ENCODE results near the gene PLOD1.
"Not testable (repeated sequence)": the region's sequence is repeated elsewhere in the genome, so short reads cannot be mapped to it uniquely, and the experiment has no call there.

PLOD1 gene

GRCh38 chr1:11934302-11935056 lies at the start of gene PLOD1:
TSS of gene PLOD1 (plus strand) at chr1:11934717. CDS start at chr1:11934780, 63 bp downstream.
- Histone ChIP-seq H3K9me3 (ENCODE audit: control insufficient read depth, insufficient read depth, low read depth, low read length) (no peaks in the 10 kb centered on the region), H3K4me1 (ENCODE audit: control insufficient read depth, insufficient read depth, low read length) (peaks cover 29% of the 10 kb centered on the region; the same call in 1 of the 2 replicates), H3K9ac (ENCODE audit: low read length) (peak within 1 kb of the TSS; percentile 86), H3K27me3 (ENCODE audit: control insufficient read depth, insufficient read depth, low read length) (no peaks in the 10 kb centered on the region), H3K27ac (ENCODE audit: low read depth, low read length) (peak within 1 kb of the TSS; percentile 75), H3K36me3 (ENCODE audit: control insufficient read depth, insufficient read depth, low read length) (no peaks in the 10 kb centered on the region; the same call in 1 of the 2 replicates), H3K4me3 (ENCODE audit: low read depth, low read length) (peak within 1 kb of the TSS; percentile 69)

GRCh38 chr1:11885916-11886315 lies 48.6 kb upstream of the PLOD1 start:
- Histone ChIP-seq H3K4me3 (ENCODE audit: low read depth, low read length) (no peak overlapping the region), H3K9ac (ENCODE audit: low read length) (no peak overlapping the region), H3K27ac (ENCODE audit: low read depth, low read length) (no peak overlapping the region), H3K36me3 (ENCODE audit: control insufficient read depth, insufficient read depth, low read length) (no peaks in the 10 kb centered on the region), H3K9me3 (ENCODE audit: control insufficient read depth, insufficient read depth, low read depth, low read length) (no peaks in the 10 kb centered on the region; the same call in 1 of the 2 replicates), H3K4me1 (ENCODE audit: control insufficient read depth, insufficient read depth, low read length) (peaks cover 9% of the 10 kb centered on the region), H3K27me3 (ENCODE audit: control insufficient read depth, insufficient read depth, low read length) (no peaks in the 10 kb centered on the region)

- no peaks in the 10 kb centered on the region for H3K27me3 ChIP-seq (ENCODE audit: control insufficient read depth, insufficient read depth, low read length)
- no peaks in the 10 kb centered on the region; the same call in 1 of the 2 replicates for H3K9me3 ChIP-seq (ENCODE audit: control insufficient read depth, insufficient read depth, low read depth, low read length)
- no peak overlapping the region for H3K9ac ChIP-seq (ENCODE audit: low read length)
- peaks cover 9% of the 10 kb centered on the region for H3K4me1 ChIP-seq (ENCODE audit: control insufficient read depth, insufficient read depth, low read length)
- no peaks in the 10 kb centered on the region for H3K36me3 ChIP-seq (ENCODE audit: control insufficient read depth, insufficient read depth, low read length)
- H3K27ac ChIP-seq (ENCODE audit: low read depth, low read length): no peak overlapping the region
- H3K4me3 ChIP-seq (ENCODE audit: low read depth, low read length): no peak overlapping the region
Measured at GRCh38 chr1:11886986-11887665, 47.4 kb upstream of the PLOD1 start.

- Histone ChIP-seq H3K9ac (ENCODE audit: low read length) (no peak overlapping the region), H3K4me3 (ENCODE audit: low read depth, low read length) (no peak overlapping the region), H3K4me1 (ENCODE audit: control insufficient read depth, insufficient read depth, low read length) (peaks cover 8% of the 10 kb centered on the region), H3K9me3 (ENCODE audit: control insufficient read depth, insufficient read depth, low read depth, low read length) (no peaks in the 10 kb centered on the region), H3K27ac (ENCODE audit: low read depth, low read length) (no peak overlapping the region), H3K27me3 (ENCODE audit: control insufficient read depth, insufficient read depth, low read length) (no peaks in the 10 kb centered on the region; the same call in 1 of the 2 replicates), H3K36me3 (ENCODE audit: control insufficient read depth, insufficient read depth, low read length) (no peaks in the 10 kb centered on the region)
Measured at GRCh38 chr1:11887666-11888007, 46.9 kb upstream of the PLOD1 start.

GRCh38 chr1:11888206-11888876 lies 46.2 kb upstream of the PLOD1 start:
- no peaks in the 10 kb centered on the region; the same call in 1 of the 2 replicates for H3K27me3 ChIP-seq (ENCODE audit: control insufficient read depth, insufficient read depth, low read length)
- H3K4me1 ChIP-seq (ENCODE audit: control insufficient read depth, insufficient read depth, low read length): peaks cover 1% of the 10 kb centered on the region
- H3K9me3 ChIP-seq (ENCODE audit: control insufficient read depth, insufficient read depth, low read depth, low read length): no peaks in the 10 kb centered on the region
- no peak overlapping the region for H3K9ac ChIP-seq (ENCODE audit: low read length)
- H3K36me3 ChIP-seq (ENCODE audit: control insufficient read depth, insufficient read depth, low read length): no peaks in the 10 kb centered on the region
- H3K4me3 ChIP-seq (ENCODE audit: low read depth, low read length): no peak overlapping the region
- H3K27ac ChIP-seq (ENCODE audit: low read depth, low read length): no peak overlapping the region

GRCh38 chr1:11888877-11889208 lies 45.7 kb upstream of the PLOD1 start:
- H3K36me3 ChIP-seq (ENCODE audit: control insufficient read depth, insufficient read depth, low read length): no peaks in the 10 kb centered on the region
- H3K27me3 ChIP-seq (ENCODE audit: control insufficient read depth, insufficient read depth, low read length): no peaks in the 10 kb centered on the region; the same call in 1 of the 2 replicates
- no peak overlapping the region for H3K27ac ChIP-seq (ENCODE audit: low read depth, low read length)
- no peaks in the 10 kb centered on the region for H3K4me1 ChIP-seq (ENCODE audit: control insufficient read depth, insufficient read depth, low read length)
- no peak overlapping the region for H3K4me3 ChIP-seq (ENCODE audit: low read depth, low read length)
- no peaks in the 10 kb centered on the region for H3K9me3 ChIP-seq (ENCODE audit: control insufficient read depth, insufficient read depth, low read depth, low read length)
- no peak overlapping the region for H3K9ac ChIP-seq (ENCODE audit: low read length)

GRCh38 chr1:11891433-11892186 lies 42.9 kb upstream of the PLOD1 start:
- no peak overlapping the region for H3K27ac ChIP-seq (ENCODE audit: low read depth, low read length)
- no peaks in the 10 kb centered on the region for H3K4me1 ChIP-seq (ENCODE audit: control insufficient read depth, insufficient read depth, low read length)
- no peak overlapping the region for H3K9ac ChIP-seq (ENCODE audit: low read length)
- no peak overlapping the region for H3K4me3 ChIP-seq (ENCODE audit: low read depth, low read length)
- no peaks in the 10 kb centered on the region for H3K9me3 ChIP-seq (ENCODE audit: control insufficient read depth, insufficient read depth, low read depth, low read length)
- no peaks in the 10 kb centered on the region for H3K36me3 ChIP-seq (ENCODE audit: control insufficient read depth, insufficient read depth, low read length)
- no peaks in the 10 kb centered on the region; the same call in 1 of the 2 replicates for H3K27me3 ChIP-seq (ENCODE audit: control insufficient read depth, insufficient read depth, low read length)

GRCh38 chr1:11893907-11894251 lies 40.6 kb upstream of the PLOD1 start:
- Histone ChIP-seq H3K4me3 (ENCODE audit: low read depth, low read length) (no peak overlapping the region), H3K9ac (ENCODE audit: low read length) (no peak overlapping the region), H3K4me1 (ENCODE audit: control insufficient read depth, insufficient read depth, low read length) (no peaks in the 10 kb centered on the region), H3K27me3 (ENCODE audit: control insufficient read depth, insufficient read depth, low read length) (peaks cover 13% of the 10 kb centered on the region), H3K9me3 (ENCODE audit: control insufficient read depth, insufficient read depth, low read depth, low read length) (no peaks in the 10 kb centered on the region), H3K36me3 (ENCODE audit: control insufficient read depth, insufficient read depth, low read length) (no peaks in the 10 kb centered on the region), H3K27ac (ENCODE audit: low read depth, low read length) (no peak overlapping the region)

- not testable (repeated sequence) for H3K27ac ChIP-seq (ENCODE audit: low read depth, low read length); H3K36me3 ChIP-seq (ENCODE audit: control insufficient read depth, insufficient read depth, low read length); H3K4me3 ChIP-seq (ENCODE audit: low read depth, low read length); H3K9ac ChIP-seq (ENCODE audit: low read length); H3K9me3 ChIP-seq (ENCODE audit: control insufficient read depth, insufficient read depth, low read depth, low read length); H3K4me1 ChIP-seq (ENCODE audit: control insufficient read depth, insufficient read depth, low read length)
- H3K27me3 ChIP-seq (ENCODE audit: control insufficient read depth, insufficient read depth, low read length): peaks cover 19% of the 10 kb centered on the region
Measured at GRCh38 chr1:11894501-11894900, 40.0 kb upstream of the PLOD1 start.

- H3K27me3 ChIP-seq (ENCODE audit: control insufficient read depth, insufficient read depth, low read length): peaks cover 20% of the 10 kb centered on the region
- H3K9me3 ChIP-seq (ENCODE audit: control insufficient read depth, insufficient read depth, low read depth, low read length): no peaks in the 10 kb centered on the region
- no peak overlapping the region for H3K9ac ChIP-seq (ENCODE audit: low read length)
- H3K27ac ChIP-seq (ENCODE audit: low read depth, low read length): no peak overlapping the region
- H3K4me3 ChIP-seq (ENCODE audit: low read depth, low read length): peak overlapping the region; percentile 47
- H3K4me1 ChIP-seq (ENCODE audit: control insufficient read depth, insufficient read depth, low read length): no peaks in the 10 kb centered on the region; the same call in 1 of the 2 replicates
- H3K36me3 ChIP-seq (ENCODE audit: control insufficient read depth, insufficient read depth, low read length): no peaks in the 10 kb centered on the region
Measured at GRCh38 chr1:11898086-11898785, 36.3 kb upstream of the PLOD1 start.
